G401.6 (cell line): Measurements from ENCODE around the gene AIP.
A peak's percentile ranks its signal among the peaks of the same experiment; 100 is the strongest.

Experiments
- FAIRE-seq: peaks from 2 replicates; lab custom pipeline; 2012; peaks lifted over from hg19 to GRCh38; lab: Jason Lieb, UNC

The AIP gene

GRCh38 chr11:67493548-67494370, 10.9 kb downstream of the AIP start:
- FAIRE-seq = no peak

GRCh38 chr11:67494371-67495233, 11.8 kb downstream of the AIP start:
- no peak for FAIRE-seq

- no peak for FAIRE-seq
These were observed 12.6 kb downstream of the AIP start for GRCh38 chr11:67495234-67496005.

- FAIRE-seq = no peak
These were observed 13.3 kb downstream of the AIP start for GRCh38 chr11:67496113-67496512.

GRCh38 chr11:67497656-67498291, 14.9 kb downstream of the AIP start:
- no peak for FAIRE-seq

GRCh38 chr11:67498544-67498972, 15.7 kb downstream of the AIP start:
- FAIRE-seq = no peak

GRCh38 chr11:67499808-67500483, 17.1 kb downstream of the AIP start:
- FAIRE-seq = no peak

- FAIRE-seq = no peak
These were observed 17.6 kb downstream of the AIP start for GRCh38 chr11:67500484-67500821.

GRCh38 chr11:67500831-67501715, 18.2 kb downstream of the AIP start:
- no peak for FAIRE-seq

GRCh38 chr11:67501854-67502253, 19.0 kb downstream of the AIP start:
- no peak for FAIRE-seq

GRCh38 chr11:67502328-67502979, 19.6 kb downstream of the AIP start:
- FAIRE-seq = no peak

- no peak for FAIRE-seq
These were observed 20.5 kb downstream of the AIP start for GRCh38 chr11:67503119-67504004.

- no peak for FAIRE-seq
These were observed 21.5 kb downstream of the AIP start for GRCh38 chr11:67504005-67504949.

GRCh38 chr11:67504950-67505581, 22.2 kb downstream of the AIP start, which contains the start of gene PITPNM1:
PITPNM1 (minus strand) TSS chr11:67505363; CDS start chr11:67504180, 1,183 bp downstream.
- no peak for FAIRE-seq

GRCh38 chr11:67505605-67506396, 23.0 kb downstream of the AIP start:
- FAIRE-seq = peak; percentile 92

GRCh38 chr11:67506426-67507051, 23.7 kb downstream of the AIP start:
- no peak for FAIRE-seq
